GM04504 (cell line): ENCODE results near the gene YIF1A.
A peak's percentile ranks its signal among the peaks of the same experiment; 100 is the strongest.
"Not testable (repeated sequence)": the region's sequence is repeated elsewhere in the genome, so short reads cannot be mapped to it uniquely, and the experiment has no call there.

Experiments used
- DNase-seq: peaks from one replicate; pipeline ENCODE4 v3.0.0-alpha.2; 2012; ENCODE audit warnings: low read depth

YIF1A gene

GRCh38 chr11:66268952-66269905 is 19.7 kb downstream of the YIF1A start:
- no peak for DNase-seq

DNA sequence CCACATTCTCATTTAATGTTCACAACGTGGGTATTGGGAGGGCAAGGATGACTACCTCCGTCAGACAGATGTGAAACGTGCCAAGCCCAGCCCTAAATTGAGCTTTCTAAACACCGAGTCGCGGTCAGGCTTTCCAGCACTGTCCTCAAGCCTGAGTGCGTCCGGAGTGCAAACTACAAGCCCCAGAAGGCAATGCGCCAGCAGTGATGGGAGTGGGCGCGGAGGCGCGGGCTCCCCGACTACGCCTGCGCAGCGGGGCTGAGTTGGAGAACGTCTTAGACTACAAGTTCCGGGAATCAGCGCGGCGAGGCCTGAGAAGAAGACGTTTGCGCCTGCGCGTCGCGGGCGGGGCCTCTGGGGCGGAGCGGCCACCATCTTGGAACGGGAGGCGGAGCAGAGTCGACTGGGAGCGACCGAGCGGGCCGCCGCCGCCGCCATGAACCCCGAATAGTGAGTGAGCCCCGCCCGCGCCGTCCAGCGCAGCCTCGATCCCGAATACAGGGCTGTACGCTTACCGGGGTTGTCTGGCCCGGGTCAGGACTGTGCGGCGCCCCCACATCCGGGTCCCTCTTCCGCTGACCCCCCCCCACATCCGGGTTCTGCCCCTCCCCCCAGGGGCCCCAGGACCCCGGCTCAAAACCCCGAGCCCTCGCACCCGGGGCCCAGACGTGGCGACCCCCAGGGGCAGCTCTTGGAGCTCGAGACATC is 20.5 kb downstream of the YIF1A start, which contains the start of gene RAB1B:
Gene RAB1B (plus strand): TSS at position 396 of the 708 bp plus-strand sequence. CDS start 41 bp downstream, at position 437.
- peak; percentile 99 for DNase-seq

DNA sequence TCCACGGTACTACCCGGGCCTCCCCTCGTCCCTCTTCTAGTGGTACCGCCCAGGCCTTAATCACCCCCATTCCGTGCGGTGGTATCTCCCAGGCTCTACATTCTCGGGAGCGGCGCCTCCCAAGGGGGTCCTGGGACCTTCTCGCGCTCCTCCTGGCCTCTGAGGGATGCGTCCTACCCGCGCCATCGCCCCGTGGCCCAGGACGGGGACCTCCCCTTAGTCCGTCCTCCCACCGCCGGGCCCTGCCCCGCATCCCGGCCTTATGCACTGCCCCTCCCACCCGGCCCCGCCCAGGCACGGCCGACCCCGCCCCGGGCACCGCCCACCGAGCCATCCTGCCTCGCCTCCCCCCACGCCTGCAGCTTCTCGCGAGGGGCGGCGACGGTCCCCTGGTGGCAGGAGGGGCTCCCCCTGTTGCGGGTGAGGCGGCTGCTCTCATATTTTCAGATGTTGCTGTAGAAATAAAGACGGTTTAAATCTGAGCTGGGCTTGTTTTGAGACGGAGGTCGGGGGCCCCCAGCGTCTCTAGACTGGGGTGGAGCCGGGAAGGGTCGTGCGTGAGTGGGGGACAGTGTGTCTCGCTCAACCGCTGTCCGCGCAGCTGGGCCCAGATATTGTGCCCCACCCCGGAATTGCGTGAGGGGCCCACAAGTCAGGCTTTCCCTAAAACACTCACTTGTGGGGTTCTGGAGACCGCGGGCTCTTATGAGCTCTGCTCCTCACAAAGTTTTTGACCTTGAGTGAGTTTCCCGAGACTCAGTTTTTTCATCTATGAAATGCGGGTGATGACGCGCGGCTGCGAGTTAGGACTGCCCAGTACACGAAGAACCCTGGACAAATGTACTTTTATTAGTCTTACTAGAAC is 21.3 kb downstream of the YIF1A start:
- peak; percentile 73 for DNase-seq

GRCh38 chr11:66267039-66267378 is 21.9 kb downstream of the YIF1A start:
- no peak for DNase-seq

DNA sequence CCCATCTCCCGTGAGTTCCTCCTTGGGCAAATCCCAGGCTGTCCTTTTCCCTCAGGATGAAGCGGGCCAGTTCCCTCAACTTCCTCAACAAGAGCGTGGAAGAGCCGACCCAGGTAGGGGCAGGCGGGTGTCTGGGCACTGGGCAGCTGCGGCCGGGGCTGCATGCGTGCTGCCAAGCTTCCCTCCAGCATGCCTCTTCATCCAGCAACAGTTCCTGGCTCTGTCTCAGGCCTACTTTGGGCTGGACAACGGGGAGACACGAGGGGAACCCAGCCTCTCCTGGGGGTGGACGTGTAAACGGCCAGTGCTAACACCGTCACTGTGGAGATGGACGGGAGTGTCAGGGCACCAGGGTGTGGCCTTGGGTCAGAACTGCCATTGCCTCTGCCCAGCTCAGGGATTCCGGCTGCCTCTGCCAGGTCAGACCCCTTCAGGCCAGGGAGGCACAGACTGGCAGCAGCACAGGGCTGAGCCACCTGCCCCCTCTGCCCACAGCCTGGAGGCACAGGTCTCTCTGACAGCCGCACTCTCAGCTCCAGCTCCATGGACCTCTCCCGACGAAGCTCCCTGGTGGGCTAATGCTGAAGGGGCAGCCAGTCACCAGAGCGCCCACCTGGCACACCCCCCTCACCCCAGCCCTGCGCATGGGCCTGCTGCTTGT is 22.4 kb downstream of the YIF1A start:
- no peak for DNase-seq

- DNase-seq, result no peak
These were observed 23.2 kb downstream of the YIF1A start for GRCh38 chr11:66265531-66266377.

DNA sequence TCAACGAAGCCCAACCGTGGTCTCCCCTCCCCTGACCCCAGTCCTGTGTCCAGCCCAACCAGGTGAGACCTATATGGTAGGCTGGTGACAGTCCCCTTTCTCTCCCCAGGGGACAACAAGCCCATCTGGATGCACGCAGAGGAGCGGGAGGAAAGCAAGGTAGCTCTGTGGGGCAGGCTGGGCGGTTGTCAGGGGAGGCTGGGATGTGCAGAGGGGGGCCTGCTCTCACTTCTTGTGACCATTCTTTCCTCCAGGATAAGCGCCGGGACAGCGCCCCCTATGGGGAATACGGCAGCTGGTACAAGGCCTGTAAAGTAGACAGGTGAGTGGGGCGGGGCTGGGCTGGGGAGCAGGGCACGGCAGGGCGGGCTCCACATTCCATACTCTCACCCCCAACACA is 24.0 kb downstream of the YIF1A start:
- no peak for DNase-seq

GRCh38 chr11:66264383-66264782 is 24.6 kb downstream of the YIF1A start:
- DNase-seq, result no peak

GRCh38 chr11:66263785-66264184 is 25.2 kb downstream of the YIF1A start:
- no peak for DNase-seq

DNA sequence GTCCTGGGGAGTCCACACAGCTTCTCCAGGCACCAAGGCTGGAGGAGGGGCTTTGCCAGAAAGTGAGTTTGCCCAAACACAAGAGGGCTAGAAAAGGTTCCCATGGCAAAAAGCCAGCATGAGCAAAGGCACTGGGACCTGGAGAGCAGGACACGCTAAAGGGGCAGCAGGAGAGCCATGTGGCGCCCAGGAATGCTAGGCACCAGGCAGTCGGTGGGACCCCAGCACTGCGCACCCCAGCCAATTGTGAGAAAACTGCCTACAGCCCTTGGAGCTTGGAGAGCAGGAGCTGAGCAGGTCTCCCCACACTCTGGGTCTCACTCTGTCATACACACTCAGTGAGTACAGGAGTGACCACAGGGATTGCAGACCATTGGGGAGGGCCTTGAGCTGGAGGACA is 25.7 kb downstream of the YIF1A start:
- no peak for DNase-seq

GRCh38 chr11:66262696-66263095 is 26.2 kb downstream of the YIF1A start:
- no peak for DNase-seq

- no peak for DNase-seq
These were observed 26.8 kb downstream of the YIF1A start for GRCh38 chr11:66262191-66262590.

GRCh38 chr11:66261578-66261977 is 27.4 kb downstream of the YIF1A start:
- no peak for DNase-seq

DNA sequence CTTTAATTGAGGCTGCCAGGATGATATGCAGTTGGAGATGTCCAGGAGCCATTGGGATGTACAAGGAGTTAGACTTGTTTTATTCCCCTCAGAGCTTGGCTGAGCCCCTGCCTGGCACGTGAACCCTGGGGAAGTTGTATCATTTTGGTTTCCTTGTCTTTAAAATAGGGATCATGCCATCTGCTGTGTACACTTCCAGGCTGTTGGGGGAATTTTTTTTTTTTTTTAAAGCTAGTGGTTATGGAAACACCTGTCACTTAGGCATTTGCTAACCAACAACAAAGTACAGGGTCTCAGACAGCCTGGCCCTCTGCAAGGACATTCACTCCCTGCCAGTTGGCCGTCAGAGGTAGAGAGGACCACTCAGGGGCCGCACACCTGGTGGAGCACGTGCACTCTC is 29.0 kb downstream of the YIF1A start:
- DNase-seq, result no peak

GRCh38 chr11:66259225-66259624 is 29.7 kb downstream of the YIF1A start:
- no peak for DNase-seq

- DNase-seq, result no peak
These were observed 30.5 kb downstream of the YIF1A start for GRCh38 chr11:66258473-66258893.

GRCh38 chr11:66253081-66253480 is 35.9 kb downstream of the YIF1A start:
- DNase-seq, result not testable (repeated sequence)

DNA sequence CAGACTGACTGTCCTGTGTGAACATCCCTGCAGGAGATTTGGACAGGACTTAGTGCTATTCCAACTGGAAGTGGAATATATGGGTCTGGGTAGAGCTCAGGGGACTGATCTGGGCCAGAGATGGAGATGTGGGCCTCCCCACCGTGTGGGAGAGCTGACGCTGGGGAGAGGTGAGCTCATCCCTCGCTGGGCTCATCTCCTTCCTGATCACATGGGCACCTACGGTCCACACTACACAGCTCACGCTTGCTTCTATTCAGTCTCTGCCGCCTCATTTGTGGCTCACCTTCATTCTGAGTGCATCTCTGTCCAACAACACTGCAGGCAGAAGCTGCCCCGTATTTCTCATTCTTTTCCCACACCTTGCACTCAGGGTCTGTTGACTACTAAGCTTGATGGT is 37.1 kb downstream of the YIF1A start:
- DNase-seq, result no peak

GRCh38 chr11:66248903-66249302 is 40.0 kb downstream of the YIF1A start:
- no peak for DNase-seq

- no peak for DNase-seq
These were observed 41.1 kb downstream of the YIF1A start for GRCh38 chr11:66247801-66248200.

DNA sequence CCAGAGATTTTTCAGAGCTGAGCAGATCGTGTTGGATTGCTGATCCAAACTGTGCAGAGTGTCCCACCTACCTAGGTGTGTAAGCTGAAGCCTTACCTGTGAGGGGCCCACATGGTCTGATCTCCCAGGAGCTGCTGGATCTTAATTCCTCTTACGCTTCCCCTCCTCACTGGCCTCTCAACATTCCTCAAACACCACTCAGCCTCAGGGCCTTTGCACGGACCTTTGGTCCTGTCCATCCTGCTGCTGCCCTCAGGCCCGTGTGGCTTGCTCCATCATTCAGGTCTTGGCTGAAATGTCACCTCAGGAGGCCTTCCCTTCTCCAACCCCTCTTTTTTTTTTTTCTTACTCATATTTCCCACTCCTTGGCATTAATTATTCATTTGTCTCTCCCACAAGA is 41.6 kb downstream of the YIF1A start:
- DNase-seq, result no peak
